Measurements from ENCODE around the gene PITPNC1.
A peak's percentile ranks its signal among the peaks of the same experiment; 100 is the strongest.
"Not testable (repeated sequence)": the region's sequence is repeated elsewhere in the genome, so short reads cannot be mapped to it uniquely, and the experiment has no call there.

The PITPNC1 gene

DNA sequence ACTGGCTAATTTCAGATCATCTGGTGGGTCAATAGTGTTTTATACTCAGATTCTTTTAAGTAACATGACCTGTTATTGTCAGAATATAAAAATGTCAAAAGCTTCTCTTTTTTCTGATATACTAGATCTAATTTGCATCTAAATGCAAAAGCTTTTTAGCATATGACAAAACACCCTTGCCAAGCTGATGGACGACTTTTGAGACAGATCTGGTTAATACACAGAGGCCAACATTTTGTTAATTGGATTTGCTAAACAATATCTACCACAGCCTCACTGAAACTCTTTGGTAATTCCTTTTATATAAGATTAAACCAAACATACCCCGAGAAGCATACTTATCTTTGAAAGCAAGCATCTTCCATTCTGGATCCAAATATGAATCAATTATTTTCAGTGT is 330.4 kb downstream of the PITPNC1 start:
- DNase-seq (ENCODE audit: low read depth in 2 of 3, low spot score in 1 of 3) = no peak

DNA sequence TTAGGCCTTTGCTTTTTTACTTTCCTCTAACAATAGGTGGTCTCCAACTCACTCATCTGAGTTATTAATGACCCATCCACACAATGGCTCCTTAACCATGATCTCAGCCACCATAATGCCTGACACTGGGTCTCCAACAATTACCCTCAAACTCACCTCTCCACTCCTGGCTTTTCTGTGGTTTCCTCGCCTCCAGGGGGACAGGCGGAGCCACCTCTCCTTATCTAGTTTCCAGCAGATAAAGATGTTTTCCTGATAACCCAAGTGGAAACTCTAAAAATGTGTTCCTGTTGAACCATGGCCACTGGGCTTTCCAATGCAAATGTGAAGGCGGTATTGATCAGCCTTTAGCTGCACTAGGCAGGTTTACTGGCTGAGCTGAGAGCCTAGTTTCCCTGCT is 331.3 kb downstream of the PITPNC1 start:
- DNase-seq (ENCODE audit: low read depth in 2 of 3, low spot score in 1 of 3) = no peak

GRCh38 chr17:67711916-67712315 is 334.8 kb downstream of the PITPNC1 start:
- DNase-seq (ENCODE audit: low read depth in 2 of 3, low spot score in 1 of 3) = no peak

DNA sequence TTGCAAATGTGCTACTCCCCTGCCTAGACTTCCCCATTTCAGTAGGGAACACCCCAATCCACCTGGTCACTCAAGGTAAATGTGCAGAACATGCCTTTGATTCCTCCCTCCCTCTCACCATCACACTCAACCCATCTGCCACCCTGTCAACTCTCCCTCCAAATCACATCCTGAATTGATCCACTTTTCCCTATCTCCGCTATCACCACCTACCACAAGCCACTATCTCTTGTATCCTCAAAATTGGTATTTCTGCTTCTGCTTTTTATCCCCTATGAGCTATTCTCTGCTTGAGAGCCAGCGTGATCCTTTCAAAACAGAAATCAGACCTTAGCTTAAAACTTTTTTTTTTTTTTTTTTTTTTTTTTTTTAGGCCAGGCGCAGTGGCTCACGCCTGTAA is 335.3 kb downstream of the PITPNC1 start:
- no peak for DNase-seq (ENCODE audit: low read depth in 2 of 3, low spot score in 1 of 3)

DNA sequence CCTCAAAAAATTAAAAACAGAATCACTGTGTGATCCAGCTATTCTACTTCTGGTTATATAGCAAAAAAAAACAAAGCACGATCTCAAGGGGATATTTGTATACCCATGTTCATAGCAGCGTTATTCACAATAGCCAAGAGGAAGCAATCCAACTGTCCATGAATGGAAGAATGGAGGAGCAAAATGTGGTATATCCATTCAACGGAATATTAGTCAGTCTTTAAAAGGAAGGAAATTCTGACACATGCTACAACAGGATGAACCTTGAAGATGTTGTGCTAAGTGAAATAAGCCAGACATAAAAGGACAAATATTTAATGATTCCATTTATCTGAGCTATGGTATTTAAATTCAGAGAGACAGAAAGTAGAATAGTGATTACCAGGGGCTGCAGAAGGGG is 336.1 kb downstream of the PITPNC1 start:
- no peak for DNase-seq (ENCODE audit: low read depth in 2 of 3, low spot score in 1 of 3)

GRCh38 chr17:67716405-67716798 is 339.3 kb downstream of the PITPNC1 start:
- no peak for DNase-seq (ENCODE audit: low read depth in 2 of 3, low spot score in 1 of 3)

- DNase-seq (ENCODE audit: low read depth in 2 of 3, low spot score in 1 of 3) = peak in 1 of 3 donors; percentile 12
Observed at GRCh38 chr17:67717192-67717623, 340.1 kb downstream of the PITPNC1 start.

GRCh38 chr17:67717624-67718324 is 340.7 kb downstream of the PITPNC1 start, which contains the start of gene NOL11:
Gene NOL11, plus strand, starts transcription at chr17:67717936. Its CDS starts 12 bp downstream, at chr17:67717948.
- peak; percentile 99 for DNase-seq (ENCODE audit: low read depth in 2 of 3, low spot score in 1 of 3)

GRCh38 chr17:67718325-67718941 is 341.4 kb downstream of the PITPNC1 start:
- peak in 2 of 3 donors; percentile 10 to 32 for DNase-seq (ENCODE audit: low read depth in 2 of 3, low spot score in 1 of 3)

- DNase-seq (ENCODE audit: low read depth in 2 of 3, low spot score in 1 of 3) = no peak
Observed at GRCh38 chr17:67725373-67725791, 348.3 kb downstream of the PITPNC1 start.

DNA sequence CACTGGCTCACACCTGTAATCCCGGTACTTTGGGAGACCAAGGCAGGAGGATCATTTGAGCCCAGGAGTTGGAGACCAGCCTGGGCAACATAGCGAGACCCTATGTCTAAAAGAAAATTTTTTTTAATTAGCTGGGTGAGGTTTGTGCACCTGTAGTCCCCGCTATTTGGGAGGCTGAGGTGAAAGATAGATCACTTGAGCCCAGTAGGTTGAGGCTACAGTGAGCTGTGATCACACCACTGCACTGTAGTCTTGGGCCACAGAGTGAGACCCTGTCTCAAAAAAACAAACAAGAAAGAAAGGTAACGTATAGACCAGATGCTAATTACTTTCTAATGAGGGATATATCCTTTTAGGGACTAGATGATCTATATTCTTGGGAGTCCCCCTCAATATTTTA is 348.7 kb downstream of the PITPNC1 start:
- no peak for DNase-seq (ENCODE audit: low read depth in 2 of 3, low spot score in 1 of 3)

- not testable (repeated sequence) for DNase-seq (ENCODE audit: low read depth in 2 of 3, low spot score in 1 of 3)
Observed at GRCh38 chr17:67727152-67728039, 350.3 kb downstream of the PITPNC1 start.

GRCh38 chr17:67729903-67730302 is 352.8 kb downstream of the PITPNC1 start:
- DNase-seq (ENCODE audit: low read depth in 2 of 3, low spot score in 1 of 3) = no peak

DNA sequence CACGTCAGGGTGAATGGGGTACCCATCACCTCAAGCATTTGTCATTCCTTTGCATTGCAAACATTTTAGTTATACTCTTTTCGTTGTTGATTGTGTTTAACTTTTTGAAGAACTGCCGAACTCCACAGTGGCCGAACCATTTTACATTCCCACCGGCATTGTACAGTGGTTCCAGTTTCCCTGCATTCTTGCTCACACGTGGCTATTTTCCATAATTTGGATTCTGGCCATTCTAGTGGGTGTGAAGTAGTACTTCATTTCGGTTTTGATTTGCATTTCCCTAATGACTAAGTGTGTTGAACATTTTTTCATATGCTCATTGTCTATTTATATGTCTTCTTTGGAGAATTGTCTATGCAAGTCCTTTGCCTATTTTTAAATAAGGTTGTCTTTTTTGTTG is 353.6 kb downstream of the PITPNC1 start:
- DNase-seq (ENCODE audit: low read depth in 2 of 3, low spot score in 1 of 3) = no peak

GRCh38 chr17:67733449-67733848 is 356.4 kb downstream of the PITPNC1 start:
- DNase-seq (ENCODE audit: low read depth in 2 of 3, low spot score in 1 of 3) = no peak

DNA sequence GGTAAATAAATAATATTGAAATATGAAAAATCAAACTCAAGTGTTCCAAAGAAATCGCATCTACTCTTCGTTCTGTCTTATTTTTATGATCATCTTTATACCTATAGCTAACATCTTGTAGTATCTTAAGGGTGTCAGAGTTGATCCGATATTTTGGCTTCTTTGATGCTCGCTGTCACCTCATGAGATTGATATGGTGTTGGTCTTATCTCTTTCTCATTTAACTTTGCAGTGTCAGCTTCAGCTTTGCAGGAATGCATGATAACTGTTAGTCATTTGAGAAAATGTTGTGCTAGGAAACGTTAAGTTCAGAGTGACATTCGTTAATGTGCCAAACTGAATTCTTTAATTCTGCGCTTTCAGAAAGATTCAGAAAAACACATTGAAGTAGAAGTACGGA is 360.1 kb downstream of the PITPNC1 start:
- DNase-seq (ENCODE audit: low read depth in 2 of 3, low spot score in 1 of 3) = no peak

DNA sequence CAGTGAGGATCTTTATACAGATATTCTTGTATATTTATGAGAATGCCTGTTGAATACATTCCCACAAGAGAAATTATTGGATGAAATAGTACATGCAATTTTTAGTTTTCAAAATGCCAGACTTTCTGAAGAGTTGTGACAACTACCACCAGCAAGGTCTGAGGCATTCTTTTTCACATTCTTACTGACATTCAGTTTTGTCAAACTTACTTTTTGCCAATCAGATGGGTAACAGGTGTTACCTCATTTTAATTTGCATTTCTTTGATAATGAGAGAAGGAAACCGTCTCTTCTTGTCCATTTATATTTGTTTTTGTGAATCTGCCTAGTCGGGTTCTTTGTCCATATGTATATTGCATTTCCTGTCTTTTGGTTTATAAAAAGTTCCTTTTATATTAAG is 364.9 kb downstream of the PITPNC1 start:
- no peak for DNase-seq (ENCODE audit: low read depth in 2 of 3, low spot score in 1 of 3)

Measured in stimulated activated CD4-positive, alpha-beta T cell treated with anti-CD3 and anti-CD28 coated beads, Interleukin-12 subunit alpha, Interleukin-12 subunit beta, amount 100 ng/mL, for 48 hours (primary cell).